Ascending aorta (tissue), 2 donors: Measurements from ENCODE around the gene IL21R. TPM values are rescaled to one million over a fixed set of nuclear protein-coding genes. Genes with fewer than 3 reads are reported as not detected.

Experiments used
- DNase-seq, 2 donors: peaks; one replicate each; pipeline ENCODE4 v3.0.0-alpha.2; 2019; ENCODE audit warnings: low spot score in 2 of 2
- H3K27ac ChIP-seq, 2 donors: fragments of 200-600 bp; sonication (generic); one replicate each; pipeline ENCODE4 v1.5.1; 2016 to 2017; ENCODE audit warnings: mild to moderate bottlenecking in 1 of 2
- H3K27me3 ChIP-seq: fragments of 200-600 bp; sonication (generic); one replicate; pipeline ENCODE4 v1.5.1; 2017
- H3K36me3 ChIP-seq, 2 donors: fragments of 200-600 bp; sonication (generic); one replicate each; pipeline ENCODE4 v1.5.1; 2016
- H3K4me1 ChIP-seq, 2 donors: fragments of 200-600 bp; sonication (generic); one replicate each; pipeline ENCODE4 v1.5.1; 2016 to 2017; ENCODE audit warnings: mild to moderate bottlenecking in 1 of 2
- H3K4me3 ChIP-seq, 2 donors: fragments of 200-600 bp; sonication (generic); one replicate each; pipeline ENCODE4 v1.5.1; 2016 to 2017; ENCODE audit warnings: mild to moderate bottlenecking in 1 of 2
- H3K9me3 ChIP-seq, 2 donors: fragments of 200-600 bp; sonication (generic); one replicate each; pipeline ENCODE4 v1.5.1; 2016
- CTCF ChIP-seq, 3 experiments: fragments of 200-600 bp in 2 of 3; fragments of 450-650 bp in 1 of 3; sonication (generic) in 2 of 3; IDR thresholded peaks; one replicate each; pipeline ENCODE4 v1.5.1; 2016 to 2019; ENCODE audit warnings: antibody characterized with exemption in 3 of 3, mild to moderate bottlenecking in 1 of 3, moderate library complexity in 1 of 3
- intact Hi-C: fragments of 100-400 bp; cut with DNase I; formaldehyde crosslinking; loops from one replicate; pipeline ENCODE4 v1.15.1; 2023
- total RNA-seq: library from RNA; depleted of rRNA; stranded (reverse); fragments of >200 nt; gene quantifications from one replicate; pipeline ENCODE4 v1.1.0, GENCODE V29; 2016

Gene IL21R
- total RNA-seq, 1 donor from 2014 or later = 0.21 TPM

- H3K36me3 ChIP-seq = peaks cover 87 to 96% of the 10 kb centered on the region in 2 donors
- no peak for TF ChIP-seq CTCF (IDR thresholded peaks at IDR 0.05)
- no peak for DNase-seq
- H3K9me3 ChIP-seq = no peaks in the 10 kb centered on the region
- no peaks in the 10 kb centered on the region for H3K27me3 ChIP-seq
- intact Hi-C loops = no loop called here
- no peaks in the 10 kb centered on the region for H3K4me1 ChIP-seq
- no peak overlapping the region for H3K27ac ChIP-seq
- H3K4me3 ChIP-seq = no peak overlapping the region
Measured at GRCh38 chr16:27482397-27483087, 80.6 kb downstream of the IL21R start.

- Histone ChIP-seq H3K36me3 (peaks cover 87 to 96% of the 10 kb centered on the region in 2 donors), H3K9me3 (no peaks in the 10 kb centered on the region)
- intact Hi-C loops = no loop called here
Measured at GRCh38 chr16:27483088-27483437, 81.1 kb downstream of the IL21R start.

GRCh38 chr16:27483624-27484023 is 81.7 kb downstream of the IL21R start:
- H3K27ac ChIP-seq = no peak overlapping the region
- H3K36me3 ChIP-seq = peaks cover 87 to 96% of the 10 kb centered on the region in 2 donors
- no peaks in the 10 kb centered on the region for H3K4me1 ChIP-seq
- no peaks in the 10 kb centered on the region for H3K9me3 ChIP-seq
- no peak for TF ChIP-seq CTCF (IDR thresholded peaks at IDR 0.05)
- intact Hi-C loops = no loop called here
- H3K4me3 ChIP-seq = no peak overlapping the region
- no peaks in the 10 kb centered on the region for H3K27me3 ChIP-seq
- no peak for DNase-seq

More at GRCh38 chr16:27483088-27483437, 81.1 kb downstream of the IL21R start:
- no peak for DNase-seq
- H3K27ac ChIP-seq = no peak overlapping the region
- no peak overlapping the region for H3K4me3 ChIP-seq
- H3K4me1 ChIP-seq = no peaks in the 10 kb centered on the region
- no peak for TF ChIP-seq CTCF (IDR thresholded peaks at IDR 0.05)
- no peaks in the 10 kb centered on the region for H3K27me3 ChIP-seq

- DNase-seq = no peak
- no peak overlapping the region for H3K4me3 ChIP-seq
- TF ChIP-seq CTCF (IDR thresholded peaks at IDR 0.05) = no peak
- intact Hi-C loops = no loop called here
- H3K27ac ChIP-seq = no peak overlapping the region
- no peaks in the 10 kb centered on the region for H3K9me3 ChIP-seq
- peaks cover 94 to 100% of the 10 kb centered on the region in 2 donors for H3K36me3 ChIP-seq
- H3K4me1 ChIP-seq = no peaks in the 10 kb centered on the region
- no peaks in the 10 kb centered on the region for H3K27me3 ChIP-seq
Measured at GRCh38 chr16:27485126-27485525, 83.2 kb downstream of the IL21R start.

GRCh38 chr16:27485811-27486210 is 83.8 kb downstream of the IL21R start:
- Histone ChIP-seq H3K27ac (no peak overlapping the region), H3K36me3 (peaks cover 92 to 100% of the 10 kb centered on the region in 2 donors), H3K4me3 (no peak overlapping the region), H3K4me1 (no peaks in the 10 kb centered on the region), H3K9me3 (no peaks in the 10 kb centered on the region), H3K27me3 (no peaks in the 10 kb centered on the region)
- TF ChIP-seq CTCF (IDR thresholded peaks at IDR 0.05) = no peak
- intact Hi-C loops = no loop called here
- DNase-seq = no peak
